H7 (cell line): ENCODE measurements around the gene GBA3. TPM values are rescaled to one million over a fixed set of nuclear protein-coding genes. Genes with fewer than 3 reads are reported as not detected.

Experiments
- total RNA-seq: library from RNA; depleted of rRNA; stranded (reverse); fragments of >200 nt; shearing (Covaris generic); gene quantifications from 2 replicates; pipeline ENCODE4 v1.2.3, GENCODE V29; 2014; rRNA removed

Gene GBA3
- total RNA-seq, 1 experiment from 2014 or later = not detected

Other genes with a start within 250 kb of the GBA3 start
- gene ADGRA3, start 176.9 kb upstream of the GBA3 start, total RNA-seq = 39.0 and 41.6 TPM in 2 replicates